ENCODE results near the gene CYP27B1. TPM values are rescaled to one million over a fixed set of nuclear protein-coding genes. Genes with fewer than 3 reads are reported as not detected.
"Not testable (repeated sequence)": the region's sequence is repeated elsewhere in the genome, so short reads cannot be mapped to it uniquely, and the experiment has no call there.

The CYP27B1 gene
- total RNA-seq, 2 experiments from 2014 or later: 10.8 to 11.4 TPM

GRCh38 chr12:57796996-57797395 is 30.1 kb upstream of the CYP27B1 start:
- ChIA-PET POLR2A (no interaction called here), CTCF (no interaction called here)

DNA sequence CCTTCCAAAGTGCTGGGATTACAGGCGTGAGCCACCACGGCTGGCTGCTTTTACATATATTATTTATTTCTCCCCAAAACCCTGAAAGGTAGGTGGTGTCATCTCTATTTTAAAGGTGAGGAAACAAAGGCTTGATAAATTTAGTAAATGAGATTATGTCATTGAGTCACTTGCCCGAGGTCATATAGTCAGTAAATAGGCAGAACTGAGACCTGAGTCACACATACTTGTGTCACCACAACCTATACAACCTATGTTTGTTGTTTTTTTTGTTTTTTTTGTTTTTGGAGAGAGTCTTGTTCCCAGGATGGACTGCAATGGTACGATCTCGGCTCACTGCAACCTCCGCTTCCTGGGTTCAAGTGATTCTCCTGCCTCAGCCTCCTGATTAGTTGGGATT is 28.5 kb upstream of the CYP27B1 start:
- CTCF ChIA-PET: no interaction called here

GRCh38 chr12:57793920-57794319 is 27.0 kb upstream of the CYP27B1 start:
- CTCF ChIA-PET: interaction anchor here (1.0 to 1.3 kb wide), 2 partner anchors 11 to 38 kb away, joined by 3 to 5 read pairs; partner anchors contain the start of gene TSFM
- POLR2A ChIA-PET: no interaction called here

More for the DNA sequence above, 28.5 kb upstream of the CYP27B1 start:
- POLR2A ChIA-PET: no interaction called here

- ChIA-PET POLR2A (interaction anchor here (0.6 kb wide), 1 partner anchor 117 kb away, joined by 6 read pairs; no protein-coding TSS in a partner anchor), CTCF (interaction anchor here (1.0 kb wide), 1 partner anchor 49 kb away, joined by 3 read pairs; no protein-coding TSS in a partner anchor)
These were observed 17.0 kb upstream of the CYP27B1 start for GRCh38 chr12:57783861-57784260.

GRCh38 chr12:57783466-57783801 is 16.6 kb upstream of the CYP27B1 start:
- ChIA-PET CTCF (interaction anchor here (0.7 to 1.3 kb wide), 11 partner anchors 10 to 122 kb away, joined by 3 to 8 read pairs (median 3); partner anchors contain the start of genes EEF1AKMT3 and METTL1), POLR2A (interaction anchor here (0.6 to 0.9 kb wide), 3 partner anchors 11 to 118 kb away, joined by 3 to 6 read pairs (median 3); partner anchors contain the start of genes CTDSP2, EEF1AKMT3 and METTL1)

- POLR2A ChIA-PET: interaction anchor here (0.5 to 0.9 kb wide), 4 partner anchors 11 to 118 kb away, joined by 3 to 6 read pairs (median 3); partner anchors contain the start of genes CTDSP2, EEF1AKMT3 and METTL1
These were observed 16.0 kb upstream of the CYP27B1 start, which contains the start of gene TSFM for GRCh38 chr12:57782608-57783465. TSS of gene TSFM (plus strand) at chr12:57782787. CDS start at chr12:57782802, 15 bp downstream.

GRCh38 chr12:57782243-57782607 is 15.3 kb upstream of the CYP27B1 start:
- CTCF ChIA-PET: interaction anchor here (0.8 to 1.3 kb wide), 9 partner anchors 9 to 123 kb away, joined by 3 to 8 read pairs (median 4); partner anchors contain the start of genes EEF1AKMT3 and METTL1
- POLR2A ChIA-PET: no interaction called here

More at GRCh38 chr12:57782608-57783465, 16.0 kb upstream of the CYP27B1 start, which contains the start of gene TSFM:
- CTCF ChIA-PET: interaction anchor here (0.6 to 1.3 kb wide), 13 partner anchors 9 to 122 kb away, joined by 3 to 8 read pairs (median 3); partner anchors contain the start of genes EEF1AKMT3, METTL1 and TSPAN31

- ChIA-PET CTCF (interaction anchor here (0.8 to 1.1 kb wide), 2 partner anchors 37 to 123 kb away, joined by 3 to 4 read pairs; partner anchors contain the start of gene AVIL), POLR2A (interaction anchor here (0.7 to 1.5 kb wide), 2 partner anchors 10 to 1139 kb away, joined by 4 to 6 read pairs; partner anchors contain the start of genes EEF1AKMT3 and METTL1)
These were observed 14.9 kb upstream of the CYP27B1 start for GRCh38 chr12:57781801-57782200.

DNA sequence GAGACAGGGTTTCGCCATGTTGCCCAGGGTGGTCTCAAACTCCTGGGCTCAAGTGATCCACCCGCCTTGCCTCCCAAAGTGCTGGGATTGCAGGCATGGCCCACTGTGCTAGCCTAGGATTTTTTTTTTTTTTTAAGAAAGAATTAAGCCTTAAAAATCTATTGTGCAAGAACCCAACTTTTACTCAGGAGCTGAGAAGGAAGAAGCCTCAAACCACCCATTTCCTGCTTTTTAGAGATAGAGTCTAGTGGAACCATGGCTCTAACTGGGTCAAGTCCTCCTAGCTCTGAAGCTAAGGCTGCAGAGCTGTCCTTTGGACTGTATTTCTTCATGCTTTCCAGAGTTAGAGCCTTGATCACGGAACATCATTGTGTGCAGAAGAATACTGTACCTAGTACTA is 14.4 kb upstream of the CYP27B1 start:
- CTCF ChIA-PET: interaction anchor here (0.8 to 1.1 kb wide), 2 partner anchors 37 to 124 kb away, joined by 3 to 4 read pairs; partner anchors contain the start of gene AVIL
- POLR2A ChIA-PET: interaction anchor here (0.7 to 1.5 kb wide), 2 partner anchors 9 to 1139 kb away, joined by 4 to 6 read pairs; partner anchors contain the start of genes EEF1AKMT3 and METTL1

- ChIA-PET CTCF (interaction anchor here (1.3 kb wide), 1 partner anchor 21 kb away, joined by 3 read pairs; no protein-coding TSS in a partner anchor), POLR2A (interaction anchor here (1.5 kb wide), 1 partner anchor 8 kb away, joined by 6 read pairs; the partner anchor contains the start of genes EEF1AKMT3 and METTL1)
These were observed 13.5 kb upstream of the CYP27B1 start for GRCh38 chr12:57780284-57780897.

- POLR2A ChIA-PET: no interaction called here
- CTCF ChIA-PET: interaction anchor here (1.0 to 1.3 kb wide), 2 partner anchors 20 to 23 kb away, joined by 3 to 4 read pairs; no protein-coding TSS in a partner anchor
These were observed 12.9 kb upstream of the CYP27B1 start for GRCh38 chr12:57779736-57780135.

DNA sequence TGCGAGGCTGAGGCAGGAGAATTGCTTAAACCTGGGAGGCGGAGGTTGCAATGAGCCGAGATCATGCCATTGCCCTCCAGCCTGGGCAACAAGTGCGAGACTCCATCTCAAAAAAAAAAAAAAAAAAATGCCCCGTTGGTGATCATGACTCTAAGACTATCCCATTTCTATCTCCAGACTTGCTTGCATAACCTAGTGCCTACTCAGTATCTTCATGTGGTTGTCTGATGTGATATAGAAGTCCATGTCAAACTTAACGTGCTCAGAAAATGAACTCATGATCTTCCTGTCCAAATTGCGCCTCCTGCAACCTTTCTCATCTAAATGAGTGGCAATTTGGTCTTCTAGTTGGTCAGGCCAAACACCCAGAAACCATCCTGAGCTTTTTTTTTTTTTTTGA is 11.0 kb upstream of the CYP27B1 start:
- POLR2A ChIA-PET: no interaction called here
- CTCF ChIA-PET: interaction anchor here (0.7 to 2.1 kb wide), 4 partner anchors 13 to 1877 kb away, joined by 3 to 11 read pairs (median 3); no protein-coding TSS in a partner anchor

GRCh38 chr12:57777367-57777766 is 10.5 kb upstream of the CYP27B1 start:
- POLR2A ChIA-PET: no interaction called here
- CTCF ChIA-PET: interaction anchor here (0.7 to 2.1 kb wide), 2 partner anchors 12 to 156 kb away, joined by 3 to 11 read pairs; no protein-coding TSS in a partner anchor

- ChIA-PET POLR2A (no interaction called here), CTCF (interaction anchor here (1.3 to 2.1 kb wide), 2 partner anchors 11 to 20 kb away, joined by 6 to 11 read pairs; no protein-coding TSS in a partner anchor)
These were observed 9.3 kb upstream of the CYP27B1 start for GRCh38 chr12:57776247-57776587.

- CTCF ChIA-PET: interaction anchor here (1.3 to 2.1 kb wide), 2 partner anchors 10 to 19 kb away, joined by 6 to 11 read pairs; no protein-coding TSS in a partner anchor
These were observed 8.8 kb upstream of the CYP27B1 start for GRCh38 chr12:57775563-57776246.

DNA sequence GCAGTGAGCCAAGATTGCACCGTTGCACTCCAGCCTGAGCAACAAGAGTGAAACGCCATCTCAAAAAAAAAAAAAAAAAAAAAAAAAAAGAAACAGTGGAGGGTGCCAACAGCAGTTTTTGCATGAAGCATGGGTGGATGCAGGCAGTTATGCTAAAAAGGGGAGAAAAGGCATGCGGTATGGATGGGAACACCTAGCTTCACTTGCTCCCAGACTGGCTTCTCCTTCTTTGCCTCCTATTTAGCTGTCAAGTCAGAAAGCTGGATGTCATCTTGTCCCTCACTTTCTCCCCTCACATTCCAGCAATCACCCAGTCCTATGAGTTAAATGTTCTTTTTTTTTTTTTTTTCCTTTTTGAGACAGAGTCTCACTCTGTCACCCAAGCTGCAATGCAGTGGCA is 8.2 kb upstream of the CYP27B1 start:
- POLR2A ChIA-PET: no interaction called here
- CTCF ChIA-PET: interaction anchor here (0.6 to 1.3 kb wide), 2 partner anchors 18 to 98 kb away, joined by 4 to 6 read pairs; no protein-coding TSS in a partner anchor

More at GRCh38 chr12:57775563-57776246, 8.8 kb upstream of the CYP27B1 start:
- POLR2A ChIA-PET: no interaction called here

DNA sequence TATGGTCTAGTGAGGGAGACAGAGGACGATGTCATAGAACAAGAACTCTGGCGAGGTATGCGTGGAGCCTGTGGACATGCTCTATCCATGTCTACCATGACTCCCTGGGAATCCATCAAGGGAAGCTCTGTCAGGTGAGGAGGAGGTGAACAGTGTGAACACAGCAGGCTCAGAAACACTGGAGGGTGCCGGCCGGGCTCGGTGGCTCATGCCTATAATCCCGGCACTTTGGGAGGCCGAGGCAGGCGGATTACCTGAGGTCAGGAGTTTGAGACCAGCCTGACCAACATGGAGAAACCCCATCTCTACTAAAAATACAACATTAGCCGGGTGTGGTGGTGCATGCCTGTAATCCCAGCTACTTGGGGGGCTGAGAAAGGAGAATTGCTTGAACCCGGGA is 7.8 kb upstream of the CYP27B1 start:
- POLR2A ChIA-PET: not testable (repeated sequence)
- CTCF ChIA-PET: interaction anchor here (0.6 kb wide), 1 partner anchor 99 kb away, joined by 4 read pairs; no protein-coding TSS in a partner anchor
